Activated naive CD4-positive, alpha-beta T cell treated with anti-CD3 and anti-CD28 coated beads, Interleukin-2, amount 50 U/mL, for 72 hours (primary cell): ENCODE data around the gene SREBF2. TPM values are rescaled to one million over a fixed set of nuclear protein-coding genes. Genes with fewer than 3 reads are reported as not detected.
"Not testable (repeated sequence)": the region's sequence is repeated elsewhere in the genome, so short reads cannot be mapped to it uniquely, and the experiment has no call there.

Experiments used
- ATAC-seq, 2 donors: fragments of 150-1000 bp; cut with Tn5 transposase; 2 replicates each; pipeline ENCODE4 v1.10.0; 2021; ENCODE audit warnings: mild to moderate bottlenecking in 2 of 2, moderate library complexity in 2 of 2
- DNase-seq, 2 donors: peaks; one replicate each; pipeline ENCODE4 v3.0.0; 2021 to 2022; ENCODE audit warnings: low spot score in 2 of 2
- H3K27ac Mint-ChIP-seq, 2 donors: one replicate each; pipeline ENCODE4 v1.8.0; 2022; ENCODE audit warnings: mild to moderate bottlenecking in 2 of 2, mixed read lengths in 2 of 2
- H3K36me3 Mint-ChIP-seq, 2 donors: one replicate each; pipeline ENCODE4 v1.8.0; 2022; ENCODE audit warnings: mixed read lengths in 2 of 2
- H3K9me3 Mint-ChIP-seq, 2 donors: one replicate each; pipeline ENCODE4 v1.8.0; 2022; ENCODE audit warnings: mixed read lengths in 2 of 2
- total RNA-seq, 2 donors: library from RNA; stranded (reverse); gene quantifications; one replicate each; pipeline ENCODE4 v1.2.3, GENCODE V29; 2022

The SREBF2 gene
- total RNA-seq, 2 donors from 2014 or later = 162 to 163 TPM

DNA sequence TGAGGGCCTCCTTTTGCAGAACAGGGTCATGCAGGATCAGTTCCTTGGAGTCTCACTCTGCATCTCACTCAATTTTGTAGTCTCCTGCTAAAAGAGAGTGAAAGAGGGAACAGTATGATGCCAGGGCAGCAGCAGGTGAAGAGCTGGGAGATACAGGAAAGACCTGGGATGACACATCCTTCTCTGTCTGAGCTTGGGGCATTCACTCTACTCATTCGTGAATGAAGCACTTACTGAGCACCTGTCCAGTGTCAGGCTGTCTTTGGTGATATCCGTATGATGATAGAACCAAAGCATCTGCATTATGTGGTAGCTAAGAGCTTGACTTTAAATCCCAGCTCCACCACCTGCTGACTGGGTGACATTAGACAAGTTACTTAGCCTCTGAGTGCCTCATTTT lies 14.4 kb downstream of the SREBF2 start:
- ATAC-seq (no peak), DNase-seq (no peak)
- Mint-ChIP-seq H3K27ac (no peak overlapping the region), H3K9me3 (no peaks in the 10 kb centered on the region), H3K36me3 (peaks cover 0 to 14% of the 10 kb centered on the region in 2 donors)

DNA sequence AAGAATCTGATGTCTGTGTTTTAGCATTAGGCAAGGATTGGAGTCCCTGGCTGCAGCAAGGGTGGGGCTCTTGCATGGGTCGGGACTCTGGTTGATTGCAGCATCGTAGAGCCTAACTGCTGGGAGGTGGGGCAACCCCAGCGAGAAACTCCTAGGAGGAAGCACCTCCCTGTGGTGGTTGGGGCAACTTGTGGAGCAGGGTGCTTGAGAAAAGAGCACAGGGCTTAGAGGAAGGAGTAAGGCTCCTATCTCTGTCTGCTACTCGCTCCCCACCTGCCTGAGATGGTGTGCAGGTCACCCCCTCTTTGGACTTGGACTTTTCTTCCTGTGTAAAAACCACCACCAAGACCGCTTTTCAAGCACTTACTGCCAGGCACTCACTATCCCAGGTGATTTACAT lies 15.6 kb downstream of the SREBF2 start:
- Mint-ChIP-seq H3K36me3 (peaks cover 0 to 21% of the 10 kb centered on the region in 2 donors), H3K27ac (no peak overlapping the region), H3K9me3 (no peaks in the 10 kb centered on the region)
- no peak for ATAC-seq
- DNase-seq = no peak

DNA sequence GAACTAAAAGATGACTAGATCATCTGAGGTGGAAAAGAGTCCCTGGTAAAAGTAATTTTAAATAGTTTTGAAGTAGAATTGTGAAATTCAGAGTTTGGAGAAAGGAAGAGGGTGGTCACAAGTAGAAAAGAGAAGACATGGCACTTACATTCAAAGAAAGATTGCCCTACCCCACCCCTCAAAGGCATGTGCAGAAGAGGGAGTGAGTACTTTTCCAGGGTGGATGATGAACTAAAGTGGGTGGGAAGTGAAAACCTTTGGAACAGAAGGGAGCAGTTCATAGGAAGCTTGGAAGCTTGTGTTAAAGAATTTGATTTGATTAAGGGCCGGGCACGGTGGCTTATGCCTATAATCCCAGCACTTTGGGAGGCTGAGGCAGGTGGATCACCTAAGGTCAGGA lies 23.6 kb downstream of the SREBF2 start:
- no peak for ATAC-seq
- H3K9me3 Mint-ChIP-seq = no peaks in the 10 kb centered on the region
- H3K27ac Mint-ChIP-seq = peak overlapping the region; percentile 97 to 98
- peaks cover 0 to 26% of the 10 kb centered on the region in 2 donors for H3K36me3 Mint-ChIP-seq
- no peak for DNase-seq

DNA sequence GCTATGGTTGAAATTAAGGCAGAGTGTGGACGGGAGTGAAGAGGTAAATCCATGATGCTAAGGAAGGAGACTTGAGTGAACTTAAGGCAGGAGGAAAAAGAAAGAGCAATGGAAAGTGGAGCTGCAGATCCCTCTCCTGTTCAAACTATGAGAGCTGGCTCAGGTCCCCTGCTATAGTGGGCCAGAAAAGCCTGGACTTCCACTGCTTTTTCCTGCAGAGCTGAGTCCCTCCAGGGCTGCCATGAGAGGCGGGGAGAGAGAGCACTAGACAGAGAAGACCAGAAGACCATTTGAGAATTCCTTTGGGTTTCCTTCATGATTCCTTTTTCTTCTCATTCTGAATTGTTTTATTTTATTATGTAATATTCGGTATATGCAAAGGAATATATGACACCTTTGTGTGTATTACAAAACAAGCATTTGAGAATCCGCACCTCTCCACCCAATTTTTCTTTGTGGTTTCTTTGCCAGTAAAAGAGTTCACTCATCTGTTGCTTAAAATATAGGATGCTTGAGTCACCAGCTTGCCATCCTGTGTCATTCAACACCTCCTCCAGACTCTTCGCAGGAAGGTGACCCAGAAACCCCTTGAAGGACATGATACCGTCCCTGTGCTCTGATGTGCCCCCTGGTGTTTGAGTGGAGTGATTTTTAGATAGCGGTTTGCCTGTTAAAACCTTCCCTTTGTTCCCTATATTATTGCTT lies 24.4 kb downstream of the SREBF2 start:
- peak overlapping the region; percentile 97 to 98 for H3K27ac Mint-ChIP-seq
- H3K9me3 Mint-ChIP-seq = no peaks in the 10 kb centered on the region
- ATAC-seq (peak; percentile 70 to 77), DNase-seq (peak; percentile 84 to 87)
- H3K36me3 Mint-ChIP-seq = peaks cover 0 to 24% of the 10 kb centered on the region in 2 donors

DNA sequence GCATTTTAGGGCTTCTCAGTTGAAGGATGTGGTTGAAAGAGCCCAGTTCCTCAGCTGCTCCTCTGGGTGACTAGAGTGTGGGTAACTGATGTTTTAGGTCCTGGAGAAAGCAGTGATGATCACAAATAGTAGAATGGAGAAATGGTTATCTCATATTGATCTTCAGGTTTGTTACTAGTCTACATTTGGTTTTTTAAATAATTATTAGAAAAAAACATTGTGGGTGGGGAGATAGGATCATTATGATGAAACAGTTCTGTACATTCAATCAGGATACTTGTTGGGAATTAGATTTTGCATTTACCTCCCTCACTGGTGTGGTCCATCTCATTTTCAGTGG lies 24.9 kb downstream of the SREBF2 start:
- DNase-seq (no peak), ATAC-seq (no peak)
- peaks cover 0 to 20% of the 10 kb centered on the region in 2 donors for H3K36me3 Mint-ChIP-seq
- H3K27ac Mint-ChIP-seq = peak overlapping the region; percentile 97 to 98
- H3K9me3 Mint-ChIP-seq = no peaks in the 10 kb centered on the region

DNA sequence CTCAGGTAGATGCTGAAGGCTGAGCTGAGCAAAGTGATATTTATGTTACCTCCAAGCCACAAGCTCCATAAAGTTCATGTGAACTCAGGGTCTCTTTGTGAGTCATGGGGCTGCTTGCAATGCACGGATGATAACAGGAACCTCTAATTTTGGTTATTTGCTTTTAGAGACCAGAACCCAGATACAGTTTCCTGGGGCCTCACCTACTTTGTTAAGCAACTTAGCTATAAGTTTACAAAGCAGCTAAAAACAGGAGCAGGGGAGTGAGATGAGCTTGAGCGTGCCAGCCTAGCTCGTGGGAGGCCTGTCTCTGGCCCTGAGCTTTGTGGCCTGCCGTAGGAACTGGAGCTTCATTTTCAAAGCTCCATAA lies 29.2 kb downstream of the SREBF2 start:
- Mint-ChIP-seq H3K36me3 (peaks cover 10 to 29% of the 10 kb centered on the region in 2 donors), H3K9me3 (no peaks in the 10 kb centered on the region), H3K27ac (peak overlapping the region; percentile 100)
- DNase-seq (peak; percentile 56 to 60), ATAC-seq (peak; percentile 54 to 62)

DNA sequence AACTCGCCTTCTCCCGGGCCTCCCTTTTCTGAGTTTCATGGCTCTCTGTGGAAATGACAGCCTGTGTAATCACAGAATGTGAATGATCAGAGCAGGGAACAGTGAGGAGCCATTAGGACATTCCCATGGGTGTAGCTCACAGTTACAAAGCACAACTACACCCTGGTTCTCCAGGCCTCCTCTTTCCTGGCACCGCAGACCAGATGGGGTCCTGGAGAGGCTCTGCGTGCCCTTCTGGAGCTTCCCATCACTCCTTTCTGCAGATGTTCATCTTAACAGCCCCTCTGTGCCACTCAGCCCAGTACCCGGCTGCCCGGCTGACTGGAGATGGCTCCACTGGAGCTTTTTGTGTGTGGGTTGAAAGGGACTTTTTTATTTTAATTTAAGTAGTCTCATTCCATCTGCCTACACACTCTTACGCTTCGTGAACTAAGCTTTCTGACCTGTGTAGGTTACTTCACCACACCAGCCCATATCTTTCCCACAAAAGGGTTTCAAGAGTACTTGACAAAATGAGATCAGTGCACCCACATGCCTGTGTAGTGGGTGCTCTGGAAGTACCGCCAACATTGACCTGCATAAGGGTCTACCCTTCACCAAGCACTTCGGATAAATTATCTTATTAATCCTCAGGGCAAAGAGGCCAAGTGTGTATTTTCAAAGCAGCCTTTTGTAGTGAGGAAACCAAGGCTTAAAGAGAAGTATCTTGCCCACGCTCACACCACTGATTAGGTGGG lies 29.8 kb downstream of the SREBF2 start:
- H3K27ac Mint-ChIP-seq = peak overlapping the region; percentile 100
- H3K9me3 Mint-ChIP-seq = no peaks in the 10 kb centered on the region

DNA sequence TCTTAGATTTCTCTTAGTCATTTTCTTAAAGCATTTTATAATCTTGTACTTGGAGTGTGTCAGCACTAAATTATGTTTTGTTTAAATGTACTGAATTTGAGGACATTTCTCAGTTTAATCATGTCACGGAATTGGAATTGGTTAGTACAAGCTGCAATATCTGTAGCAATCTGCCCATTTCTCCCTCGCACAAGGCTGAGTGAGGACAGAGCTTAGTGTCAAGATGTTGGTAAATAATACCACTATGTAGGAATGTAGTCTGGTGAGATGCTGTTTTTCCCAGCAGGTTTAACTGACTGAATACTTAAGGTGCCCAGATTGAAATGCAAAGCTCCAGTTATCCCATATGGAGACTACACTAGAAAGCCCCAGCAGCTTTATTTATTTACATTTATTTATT lies 30.6 kb downstream of the SREBF2 start:
- Mint-ChIP-seq H3K9me3 (no peaks in the 10 kb centered on the region), H3K27ac (peak overlapping the region; percentile 100), H3K36me3 (peaks cover 10 to 29% of the 10 kb centered on the region in 2 donors)
- ATAC-seq (no peak), DNase-seq (no peak)

More for the DNA sequence above, 29.8 kb downstream of the SREBF2 start:
- ATAC-seq = peak; percentile 72 to 81
- DNase-seq = peak; percentile 68 to 72
- peaks cover 10 to 29% of the 10 kb centered on the region in 2 donors for H3K36me3 Mint-ChIP-seq

DNA sequence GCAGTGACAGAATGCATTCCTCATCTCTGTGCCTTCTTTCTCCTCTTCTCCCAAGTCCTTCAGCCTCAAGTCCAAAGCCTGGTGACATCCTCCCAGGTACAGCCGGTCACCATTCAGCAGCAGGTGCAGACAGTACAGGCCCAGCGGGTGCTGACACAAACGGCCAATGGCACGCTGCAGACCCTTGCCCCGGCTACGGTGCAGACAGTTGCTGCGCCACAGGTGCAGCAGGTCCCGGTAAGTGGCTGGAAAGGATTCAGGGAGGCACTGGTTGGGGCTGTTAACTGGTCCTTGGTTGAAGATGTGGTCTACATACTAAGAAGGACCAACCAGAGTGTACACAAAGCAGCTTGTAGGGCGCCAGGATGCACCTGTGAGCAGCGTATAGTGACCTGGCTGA lies 35.7 kb downstream of the SREBF2 start:
- ATAC-seq = no peak
- DNase-seq = no peak
- Mint-ChIP-seq H3K9me3 (no peaks in the 10 kb centered on the region), H3K36me3 (peaks cover 14 to 58% of the 10 kb centered on the region in 2 donors), H3K27ac (no peak overlapping the region)

DNA sequence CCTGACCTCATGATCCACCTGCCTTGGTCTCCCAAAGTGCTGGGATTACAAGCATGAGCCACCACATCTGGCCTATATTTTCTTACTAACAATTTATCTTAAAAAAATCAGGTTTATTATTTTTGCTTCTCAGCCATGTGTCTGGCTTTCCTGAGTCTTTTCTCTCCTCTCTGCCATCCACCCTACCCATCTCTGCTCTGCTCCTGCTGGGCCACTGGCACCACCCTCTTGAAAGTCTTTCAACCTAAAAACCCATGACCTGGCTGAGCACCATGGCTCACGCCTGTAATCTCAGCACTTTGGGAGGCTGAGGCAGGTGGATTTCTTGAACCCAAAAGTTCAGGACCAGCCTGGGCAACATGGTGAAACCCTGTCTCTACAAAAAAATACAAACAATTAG lies 37.2 kb downstream of the SREBF2 start:
- not testable (repeated sequence) for H3K9me3 Mint-ChIP-seq, DNase-seq, H3K27ac Mint-ChIP-seq, ATAC-seq
- H3K36me3 Mint-ChIP-seq = peaks cover 25 to 65% of the 10 kb centered on the region in 2 donors

DNA sequence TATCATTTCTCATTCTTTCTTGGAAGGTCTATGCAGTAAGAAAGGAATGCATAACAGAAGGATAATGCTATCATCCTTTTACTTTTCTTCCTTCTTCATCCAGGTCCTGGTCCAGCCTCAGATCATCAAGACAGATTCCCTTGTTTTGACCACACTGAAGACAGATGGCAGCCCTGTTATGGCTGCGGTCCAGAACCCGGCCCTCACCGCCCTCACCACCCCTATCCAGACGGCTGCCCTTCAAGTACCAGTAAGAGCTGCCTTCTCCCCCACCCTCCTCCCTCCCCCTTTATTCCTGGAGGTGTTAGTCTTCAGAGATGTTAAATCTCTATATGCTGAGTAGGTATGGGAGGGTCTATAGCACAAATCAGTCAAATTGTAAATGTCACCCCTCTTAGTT lies 37.9 kb downstream of the SREBF2 start:
- peaks cover 32 to 69% of the 10 kb centered on the region in 2 donors for H3K36me3 Mint-ChIP-seq
- DNase-seq (no peak), ATAC-seq (no peak)
- peak overlapping the region; percentile 80 to 97 for H3K27ac Mint-ChIP-seq
- no peaks in the 10 kb centered on the region for H3K9me3 Mint-ChIP-seq

DNA sequence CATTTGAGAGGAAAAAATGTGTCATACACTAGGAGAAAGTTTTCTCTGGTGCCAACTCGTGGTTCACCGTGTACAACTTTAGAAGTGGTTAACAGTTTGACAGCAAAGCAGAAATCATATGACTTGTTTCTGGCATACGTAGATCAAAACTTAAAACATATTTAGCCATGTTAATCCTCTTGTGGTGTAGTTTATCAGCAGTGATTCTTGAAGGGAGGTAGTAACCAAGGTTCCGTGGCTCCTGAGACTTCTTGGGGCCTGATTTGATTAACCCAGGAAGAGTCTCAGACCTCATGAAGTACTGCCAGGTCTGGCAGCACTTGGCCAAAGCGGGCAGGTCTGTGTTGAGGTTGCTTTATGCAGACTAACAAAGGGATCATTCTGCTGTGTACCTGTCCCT lies 40.5 kb downstream of the SREBF2 start:
- H3K36me3 Mint-ChIP-seq = peaks cover 46 to 76% of the 10 kb centered on the region in 2 donors
- DNase-seq = peak; percentile 49 to 68
- H3K9me3 Mint-ChIP-seq = no peaks in the 10 kb centered on the region
- peak overlapping the region; percentile 97 to 99 for H3K27ac Mint-ChIP-seq
- peak; percentile 83 to 91 for ATAC-seq

DNA sequence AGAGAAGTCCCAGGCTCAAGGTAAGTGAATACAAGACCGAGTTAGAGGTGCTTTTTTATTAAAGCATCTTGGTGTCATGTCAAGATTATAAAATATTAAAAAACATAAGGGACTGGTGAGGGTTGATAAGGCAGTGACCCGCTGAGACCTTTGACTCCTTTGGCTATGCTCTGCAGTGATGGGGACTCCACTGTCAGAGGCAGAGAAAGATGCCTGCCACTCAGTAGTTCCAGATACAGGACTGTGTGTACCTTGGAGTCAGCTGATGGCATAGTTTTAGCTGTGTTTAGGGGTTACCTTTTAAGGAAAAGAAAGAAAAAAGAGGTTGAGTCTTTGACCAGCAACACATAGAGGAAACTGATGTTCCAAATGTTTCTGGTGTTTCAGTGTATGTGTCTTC lies 41.2 kb downstream of the SREBF2 start:
- DNase-seq (no peak), ATAC-seq (no peak)
- Mint-ChIP-seq H3K36me3 (peaks cover 52 to 76% of the 10 kb centered on the region in 2 donors), H3K9me3 (no peaks in the 10 kb centered on the region), H3K27ac (peak overlapping the region; percentile 97 to 99)

DNA sequence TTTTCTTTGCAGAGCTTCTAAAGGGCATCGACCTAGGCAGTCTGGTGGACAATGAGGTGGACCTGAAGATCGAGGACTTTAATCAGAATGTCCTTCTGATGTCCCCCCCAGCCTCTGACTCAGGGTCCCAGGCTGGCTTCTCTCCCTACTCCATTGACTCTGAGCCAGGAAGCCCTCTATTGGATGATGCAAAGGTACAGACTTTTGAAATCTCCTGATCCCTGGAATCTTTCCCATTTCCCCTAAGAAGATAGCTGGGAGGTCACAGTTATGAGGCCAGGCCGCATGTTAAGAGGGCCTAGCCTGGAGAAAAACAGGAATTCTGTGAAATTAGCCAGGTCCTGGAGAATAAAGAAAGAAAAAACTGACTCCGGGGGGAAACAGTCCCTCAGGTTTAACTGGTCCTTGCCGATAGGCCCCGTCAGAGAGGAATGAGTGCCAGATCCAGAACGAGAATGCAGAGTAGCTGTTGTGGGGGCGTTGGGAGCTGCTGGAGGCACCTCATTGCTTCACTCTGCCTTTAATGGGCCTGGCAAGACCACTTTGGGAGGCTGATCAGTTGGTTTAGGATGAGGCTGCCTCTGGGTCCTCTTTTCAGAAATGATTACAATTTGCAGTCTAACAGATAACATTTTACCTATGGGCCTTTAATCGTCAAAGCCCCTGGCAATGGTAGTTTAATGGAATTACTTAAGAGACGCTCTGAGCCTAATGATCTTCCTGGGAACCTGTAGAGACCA lies 42.8 kb downstream of the SREBF2 start:
- no peaks in the 10 kb centered on the region for H3K9me3 Mint-ChIP-seq
- H3K36me3 Mint-ChIP-seq = peaks cover 54 to 73% of the 10 kb centered on the region in 2 donors
- peak overlapping the region; percentile 97 for H3K27ac Mint-ChIP-seq
- DNase-seq = no peak
- no peak for ATAC-seq

DNA sequence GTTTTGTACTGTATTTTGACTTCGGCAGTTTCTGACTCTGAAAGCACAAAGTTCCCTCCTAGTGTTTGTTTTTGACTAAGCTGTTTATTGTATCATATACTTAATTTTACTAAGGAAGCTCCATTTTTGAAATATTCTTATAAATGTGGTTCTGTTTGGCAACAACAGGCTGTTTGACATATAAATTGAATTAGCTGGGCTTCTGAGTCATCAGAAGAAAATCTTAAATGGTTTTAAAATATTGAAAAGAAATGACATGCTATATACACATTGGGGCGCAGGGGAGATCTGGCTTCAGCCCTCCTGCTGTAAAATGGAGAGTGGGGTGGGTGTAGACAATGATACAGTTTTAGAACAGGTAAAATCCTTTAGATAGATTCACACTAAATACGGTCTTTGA lies 43.4 kb downstream of the SREBF2 start:
- Mint-ChIP-seq H3K9me3 (no peaks in the 10 kb centered on the region), H3K36me3 (peaks cover 53 to 72% of the 10 kb centered on the region in 2 donors), H3K27ac (peak overlapping the region; percentile 77 to 97)
- ATAC-seq (no peak), DNase-seq (no peak)

DNA sequence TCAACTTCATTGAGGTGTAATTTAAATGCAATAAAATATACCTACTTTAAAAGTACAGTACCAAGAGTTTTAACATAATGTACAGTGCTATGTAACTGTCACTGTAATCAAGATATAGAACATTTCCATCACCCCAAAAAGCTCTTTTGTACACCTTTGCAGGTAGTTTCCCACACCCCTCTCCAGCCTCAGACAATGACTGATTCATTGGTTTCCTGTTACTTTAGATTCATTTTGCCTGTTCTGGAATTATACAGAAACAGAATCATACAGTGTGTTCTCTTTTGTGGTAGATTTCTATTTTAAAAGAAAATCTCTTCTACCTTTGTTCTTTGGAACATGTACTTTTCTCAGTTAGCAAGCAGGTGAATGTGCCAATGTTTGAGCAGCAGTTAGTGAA lies 43.8 kb downstream of the SREBF2 start:
- no peaks in the 10 kb centered on the region for H3K9me3 Mint-ChIP-seq
- DNase-seq (no peak), ATAC-seq (peak; percentile 43 to 59)
- peak overlapping the region; percentile 77 to 97 for H3K27ac Mint-ChIP-seq
- peaks cover 57 to 72% of the 10 kb centered on the region in 2 donors for H3K36me3 Mint-ChIP-seq

DNA sequence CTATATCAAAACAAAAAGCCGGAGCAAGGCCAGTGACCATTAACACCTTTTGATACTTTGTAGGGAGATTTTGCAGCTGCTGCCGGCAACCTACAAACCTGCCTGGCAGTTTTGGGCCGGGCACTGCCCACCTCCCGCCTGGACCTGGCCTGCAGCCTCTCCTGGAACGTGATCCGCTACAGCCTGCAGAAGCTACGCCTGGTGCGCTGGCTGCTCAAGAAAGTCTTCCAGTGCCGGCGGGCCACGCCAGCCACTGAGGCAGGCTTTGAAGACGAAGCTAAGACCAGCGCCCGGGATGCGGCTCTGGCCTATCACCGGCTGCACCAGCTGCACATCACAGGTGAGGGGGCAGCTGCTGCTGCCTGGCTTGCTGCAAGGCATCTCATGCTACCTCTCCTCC lies 47.7 kb downstream of the SREBF2 start:
- no peak for DNase-seq
- no peak overlapping the region for H3K27ac Mint-ChIP-seq
- ATAC-seq = no peak
- no peaks in the 10 kb centered on the region for H3K9me3 Mint-ChIP-seq
- peaks cover 50 to 56% of the 10 kb centered on the region in 2 donors for H3K36me3 Mint-ChIP-seq
